ENCODE measurements around the gene DNAH8. TPM values are rescaled to one million over a fixed set of nuclear protein-coding genes. Genes with fewer than 3 reads are reported as not detected.

Gene DNAH8
- total and polyA plus RNA-seq, 2 donors (not counting 3 experiments of a cell fraction or from before 2014, with no cell fraction given), result 0.29 to 0.61 TPM

- DNase-seq (ENCODE audit: low read depth, low spot score), result no peak
- ChIA-PET POLR2A (no interaction called here), CTCF (no interaction called here)
- Histone ChIP-seq H3K9me3 (replicated peaks; ENCODE audit: control insufficient read depth, insufficient read depth, low read length) (no peaks in the 10 kb centered on the region), H3K4me1 (ENCODE audit: control insufficient read depth, extremely low read depth, insufficient read depth, low read length) (peaks cover 2% of the 10 kb centered on the region), H4K20me1 (replicated peaks; ENCODE audit: control insufficient read depth, extremely low read depth, insufficient read depth, low read length) (peaks cover 3% of the 10 kb centered on the region), H3K27ac (ENCODE audit: insufficient read depth, low read depth, low read length) (no peak overlapping the region), H3K4me2 (ENCODE audit: insufficient read depth, low read length) (no peak overlapping the region), H3K4me3 (replicated peaks in 1 of 3; ENCODE audit: insufficient read depth in 1 of 3, low read depth in 1 of 3, low read length in 3 of 3) (no peak overlapping the region), H3K79me2 (ENCODE audit: control insufficient read depth, insufficient read depth, low read length) (peaks cover 76% of the 10 kb centered on the region), H3K27me3 (ENCODE audit: control insufficient read depth in 2 of 2, insufficient read depth in 2 of 2, low read length in 2 of 2) (no peaks in the 10 kb centered on the region), H3K9ac (replicated peaks; ENCODE audit: extremely low read depth, insufficient read depth, low read length) (no peak overlapping the region), H3K9me1 (replicated peaks; ENCODE audit: control insufficient read depth, extremely low read depth, insufficient read depth, low read length) (no peaks in the 10 kb centered on the region), H2AFZ (ENCODE audit: low read depth, low read length) (no peak overlapping the region), H3K36me3 (ENCODE audit: control insufficient read depth in 2 of 2, extremely low read depth in 1 of 2, insufficient read depth in 2 of 2, low read length in 2 of 2) (peaks cover 0 to 2% of the 10 kb centered on the region in 2 experiments)
- FAIRE-seq, result no peak
- dilution Hi-C loops (cut with MboI; ENCODE audit: extremely low pct_ligation_motif_present, low sequenced_read_pairs), result no loop called here
- BruUV-seq (replicated peaks), result no TSS peak
- intact Hi-C loops (cut with micrococcal nuclease), result no loop called here
- TF ChIP-seq POLR2AphosphoS5 (IDR thresholded peaks at IDR 0.05; ENCODE audit: insufficient read depth, low read depth, low read length) (no peak), EZH2 (IDR thresholded peaks at IDR 0.05; ENCODE audit: borderline replicate concordance, low read depth, low read length, severe bottlenecking) (no peak), JUN (IDR thresholded peaks at IDR 0.05; ENCODE audit: borderline replicate concordance, insufficient read depth, insufficient read length, low read depth) (no peak), GATA2 (IDR thresholded peaks at IDR 0.05; ENCODE audit: insufficient read depth, insufficient read length, low read depth, low read length) (no peak), MAX (IDR thresholded peaks at IDR 0.05; ENCODE audit: insufficient read depth, insufficient read length) (no peak), MYC (IDR thresholded peaks at IDR 0.05; ENCODE audit: low read depth, low read length) (no peak), POLR2A (IDR thresholded peaks at IDR 0.05; ENCODE audit: low read depth, low read length) (no peak)
Measured at GRCh38 chr6:38695227-38695900, 19.7 kb upstream of the DNAH8 start.

GRCh38 chr6:38695933-38696332 lies 19.2 kb upstream of the DNAH8 start:
- Histone ChIP-seq H3K9ac (replicated peaks; ENCODE audit: extremely low read depth, insufficient read depth, low read length) (no peak overlapping the region), H4K20me1 (replicated peaks; ENCODE audit: control insufficient read depth, extremely low read depth, insufficient read depth, low read length) (peaks cover 3% of the 10 kb centered on the region), H3K27ac (ENCODE audit: insufficient read depth, low read depth, low read length) (no peak overlapping the region), H3K9me1 (replicated peaks; ENCODE audit: control insufficient read depth, extremely low read depth, insufficient read depth, low read length) (no peaks in the 10 kb centered on the region), H3K79me2 (ENCODE audit: control insufficient read depth, insufficient read depth, low read length) (peaks cover 79% of the 10 kb centered on the region), H2AFZ (ENCODE audit: low read depth, low read length) (no peak overlapping the region), H3K4me2 (ENCODE audit: insufficient read depth, low read length) (no peak overlapping the region), H3K4me3 (replicated peaks in 1 of 3; ENCODE audit: insufficient read depth in 1 of 3, low read depth in 1 of 3, low read length in 3 of 3) (no peak overlapping the region), H3K27me3 (ENCODE audit: control insufficient read depth in 2 of 2, insufficient read depth in 2 of 2, low read length in 2 of 2) (no peaks in the 10 kb centered on the region), H3K36me3 (ENCODE audit: control insufficient read depth in 2 of 2, extremely low read depth in 1 of 2, insufficient read depth in 2 of 2, low read length in 2 of 2) (peaks cover 0 to 2% of the 10 kb centered on the region in 2 experiments), H3K4me1 (ENCODE audit: control insufficient read depth, extremely low read depth, insufficient read depth, low read length) (peaks cover 2% of the 10 kb centered on the region), H3K9me3 (replicated peaks; ENCODE audit: control insufficient read depth, insufficient read depth, low read length) (no peaks in the 10 kb centered on the region)
- dilution Hi-C loops (cut with MboI; ENCODE audit: extremely low pct_ligation_motif_present, low sequenced_read_pairs), result no loop called here
- FAIRE-seq (no peak), DNase-seq (ENCODE audit: low read depth, low spot score) (no peak)
- BruUV-seq (replicated peaks), result no TSS peak
- no peak for TF ChIP-seq CTCF (IDR thresholded peaks at IDR 0.05; ENCODE audit: extremely low read depth in 1 of 2, insufficient read depth in 1 of 2, low read depth in 1 of 2, low read length in 2 of 2)
- TF ChIP-seq FOS (IDR thresholded peaks at IDR 0.05; ENCODE audit: borderline replicate concordance, insufficient read depth, low read length), result no peak
- no peak for TF ChIP-seq MYC (IDR thresholded peaks at IDR 0.05; ENCODE audit: low read depth, low read length)
- no peak for TF ChIP-seq GATA2 (IDR thresholded peaks at IDR 0.05; ENCODE audit: insufficient read depth, insufficient read length, low read depth, low read length)
- no peak for TF ChIP-seq JUN (IDR thresholded peaks at IDR 0.05; ENCODE audit: borderline replicate concordance, insufficient read depth, insufficient read length, low read depth)
- no peak for TF ChIP-seq POLR2AphosphoS5 (IDR thresholded peaks at IDR 0.05; ENCODE audit: insufficient read depth, low read depth, low read length)
- no peak for TF ChIP-seq MAX (IDR thresholded peaks at IDR 0.05; ENCODE audit: insufficient read depth, insufficient read length)
- no peak for TF ChIP-seq POLR2A (IDR thresholded peaks at IDR 0.05; ENCODE audit: low read depth, low read length)
- no peak for TF ChIP-seq EZH2 (IDR thresholded peaks at IDR 0.05; ENCODE audit: borderline replicate concordance, low read depth, low read length, severe bottlenecking)
- ChIA-PET CTCF (no interaction called here), POLR2A (no interaction called here)
- intact Hi-C loops (cut with micrococcal nuclease), result no loop called here
